ES-I3 (cell line): ENCODE data around the gene TCAP.

ENCODE experiments used
- H3K36me3 ChIP-seq: 2 replicates; pipeline ENCODE4 v1.6.1; 2013; ENCODE audit warnings: mild to moderate bottlenecking, low read length, control low read depth, moderate library complexity; ENCODE audit not compliant: insufficient read depth
- H3K4me1 ChIP-seq: 2 replicates; pipeline ENCODE4 v1.6.1; 2013; ENCODE audit warnings: mild to moderate bottlenecking, control low read depth, low read length; ENCODE audit not compliant: insufficient read depth
- H3K9ac ChIP-seq: 2 replicates; pipeline ENCODE4 v1.6.1; 2013; ENCODE audit warnings: low read depth, mild to moderate bottlenecking, low read length, moderate library complexity
- H3K9me3 ChIP-seq: 2 replicates; pipeline ENCODE4 v1.6.1; 2013; ENCODE audit warnings: mild to moderate bottlenecking, low read length, moderate library complexity; ENCODE audit not compliant: control insufficient read depth, insufficient read depth

TCAP gene

GRCh38 chr17:39673335-39674081 lies 8.4 kb downstream of the TCAP start:
- H3K9me3 ChIP-seq = no peaks in the 10 kb centered on the region
- H3K4me1 ChIP-seq = no peaks in the 10 kb centered on the region; the same call in 1 of the 2 replicates
- no peak overlapping the region for H3K9ac ChIP-seq
- H3K36me3 ChIP-seq = no peaks in the 10 kb centered on the region

GRCh38 chr17:39674179-39674578 lies 9.0 kb downstream of the TCAP start:
- no peaks in the 10 kb centered on the region for H3K9me3 ChIP-seq
- H3K9ac ChIP-seq = no peak overlapping the region
- no peaks in the 10 kb centered on the region for H3K36me3 ChIP-seq
- no peaks in the 10 kb centered on the region; the same call in 1 of the 2 replicates for H3K4me1 ChIP-seq

- no peaks in the 10 kb centered on the region; the same call in 1 of the 2 replicates for H3K4me1 ChIP-seq
- no peaks in the 10 kb centered on the region for H3K9me3 ChIP-seq
- H3K9ac ChIP-seq = no peak overlapping the region
- no peaks in the 10 kb centered on the region for H3K36me3 ChIP-seq
These were observed 9.7 kb downstream of the TCAP start for GRCh38 chr17:39674702-39675389.

- Histone ChIP-seq H3K36me3 (no peaks in the 10 kb centered on the region), H3K9ac (no peak overlapping the region), H3K4me1 (no peaks in the 10 kb centered on the region; the same call in 1 of the 2 replicates), H3K9me3 (no peaks in the 10 kb centered on the region)
These were observed 10.4 kb downstream of the TCAP start for GRCh38 chr17:39675390-39676082.

GRCh38 chr17:39676198-39676819 lies 11.2 kb downstream of the TCAP start:
- H3K4me1 ChIP-seq = no peaks in the 10 kb centered on the region; the same call in 1 of the 2 replicates
- H3K36me3 ChIP-seq = no peaks in the 10 kb centered on the region
- no peaks in the 10 kb centered on the region for H3K9me3 ChIP-seq
- no peak overlapping the region for H3K9ac ChIP-seq

GRCh38 chr17:39677072-39677471 lies 11.9 kb downstream of the TCAP start:
- Histone ChIP-seq H3K9ac (no peak overlapping the region), H3K4me1 (no peaks in the 10 kb centered on the region; the same call in 1 of the 2 replicates), H3K36me3 (no peaks in the 10 kb centered on the region), H3K9me3 (no peaks in the 10 kb centered on the region)

- Histone ChIP-seq H3K4me1 (no peaks in the 10 kb centered on the region; the same call in 1 of the 2 replicates), H3K9me3 (no peaks in the 10 kb centered on the region), H3K36me3 (no peaks in the 10 kb centered on the region), H3K9ac (no peak overlapping the region)
These were observed 12.6 kb downstream of the TCAP start for GRCh38 chr17:39677542-39678339.

GRCh38 chr17:39678340-39679116 lies 13.4 kb downstream of the TCAP start:
- Histone ChIP-seq H3K9me3 (no peaks in the 10 kb centered on the region), H3K9ac (no peak overlapping the region), H3K4me1 (no peaks in the 10 kb centered on the region; the same call in 1 of the 2 replicates), H3K36me3 (no peaks in the 10 kb centered on the region)

GRCh38 chr17:39679521-39680192 lies 14.5 kb downstream of the TCAP start:
- no peaks in the 10 kb centered on the region; the same call in 1 of the 2 replicates for H3K4me1 ChIP-seq
- H3K36me3 ChIP-seq = no peaks in the 10 kb centered on the region
- H3K9ac ChIP-seq = no peak overlapping the region
- H3K9me3 ChIP-seq = no peaks in the 10 kb centered on the region

GRCh38 chr17:39683295-39683939 lies 18.3 kb downstream of the TCAP start:
- no peak overlapping the region for H3K9ac ChIP-seq
- no peaks in the 10 kb centered on the region for H3K4me1 ChIP-seq
- H3K9me3 ChIP-seq = no peaks in the 10 kb centered on the region
- H3K36me3 ChIP-seq = no peaks in the 10 kb centered on the region

GRCh38 chr17:39684369-39685192 lies 19.4 kb downstream of the TCAP start:
- no peaks in the 10 kb centered on the region for H3K9me3 ChIP-seq
- H3K9ac ChIP-seq = no peak overlapping the region
- H3K4me1 ChIP-seq = 0 out of 2 replicates have a peak, but pooled peaks cover 4% of the 10 kb centered on the region
- H3K36me3 ChIP-seq = no peaks in the 10 kb centered on the region
